Right lobe of liver (tissue), 4 donors: ENCODE measurements around the gene OR8B8.

Experiments used
- CTCF ChIP-seq, 4 donors: fragments of 200-600 bp in 3 of 4; fragments of 450-650 bp in 1 of 4; IDR thresholded peaks; one replicate each; pipeline versions ENCODE4 v1.5.1 to v1.8.0; 2016 to 2022; ENCODE audit warnings: antibody characterized with exemption in 4 of 4, mild to moderate bottlenecking in 2 of 4
- POLR2A ChIP-seq: fragments of 450-650 bp; IDR thresholded peaks from one replicate; pipeline ENCODE4 v1.6.1; 2017; ENCODE audit warnings: antibody characterized with exemption, mild to moderate bottlenecking
- donor health status: DM: no; HTN: no; CAD: no.
- donor health status: DM: no; HTN: no; CAD: no.
- donor health status: DM: no; HTN: yes; CAD: no.

GRCh38 chr11:124394408-124394807 is 51.1 kb downstream of the OR8B8 start:
- TF ChIP-seq CTCF (IDR thresholded peaks at IDR 0.05) (no peak), POLR2A (no peak)
